Neural progenitor cell (in vitro differentiated cells): ENCODE measurements around the gene NRN1L.

Experiments
- EZH2 ChIP-seq: fragments of 200-600 bp; sonication (generic); IDR thresholded peaks from 2 replicates; pipeline ENCODE4 v1.6.1; 2017; ENCODE audit warnings: antibody characterized with exemption, mild to moderate bottlenecking, moderate library complexity
- TF ChIP-seq, protein P1 (sequence below): fragments of 200-600 bp; sonication (generic); IDR thresholded peaks from 2 replicates; pipeline ENCODE4 v1.5.1; 2017; ENCODE audit warnings: antibody characterized with exemption, mild to moderate bottlenecking

DNA sequence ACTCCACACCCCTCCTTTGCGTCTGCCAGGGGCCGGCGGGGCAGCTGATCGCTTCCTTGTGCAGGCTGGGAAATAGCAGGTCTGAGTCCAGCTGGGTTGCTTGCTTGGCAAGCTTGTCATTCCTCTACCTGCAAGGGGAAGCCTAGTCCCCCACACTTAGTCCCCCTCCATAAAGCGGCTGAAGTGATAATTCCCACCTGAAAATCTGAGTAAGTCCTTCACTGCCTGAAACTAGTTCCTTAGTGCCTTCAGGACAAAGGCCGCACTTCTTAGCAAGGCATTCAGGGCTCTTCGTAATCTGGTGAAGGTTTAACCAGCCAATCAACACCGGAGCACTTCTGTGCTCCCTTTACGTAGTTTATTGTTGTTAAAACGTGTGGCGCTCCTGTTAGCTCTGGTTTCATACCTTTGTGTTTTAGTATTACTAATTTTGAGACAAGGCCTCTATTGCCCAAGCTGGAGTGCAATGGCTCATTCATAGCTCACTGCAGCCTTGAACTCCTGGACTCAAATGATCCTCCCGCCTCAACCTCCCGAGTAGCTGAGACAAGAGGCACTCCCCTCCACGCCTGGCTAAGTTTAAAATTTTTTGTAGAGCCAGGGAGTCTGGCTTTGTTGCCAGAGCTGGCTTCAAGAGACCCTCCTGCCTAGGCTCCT lies 9.2 kb downstream of the NRN1L start:
- TF ChIP-seq, protein P1, sequence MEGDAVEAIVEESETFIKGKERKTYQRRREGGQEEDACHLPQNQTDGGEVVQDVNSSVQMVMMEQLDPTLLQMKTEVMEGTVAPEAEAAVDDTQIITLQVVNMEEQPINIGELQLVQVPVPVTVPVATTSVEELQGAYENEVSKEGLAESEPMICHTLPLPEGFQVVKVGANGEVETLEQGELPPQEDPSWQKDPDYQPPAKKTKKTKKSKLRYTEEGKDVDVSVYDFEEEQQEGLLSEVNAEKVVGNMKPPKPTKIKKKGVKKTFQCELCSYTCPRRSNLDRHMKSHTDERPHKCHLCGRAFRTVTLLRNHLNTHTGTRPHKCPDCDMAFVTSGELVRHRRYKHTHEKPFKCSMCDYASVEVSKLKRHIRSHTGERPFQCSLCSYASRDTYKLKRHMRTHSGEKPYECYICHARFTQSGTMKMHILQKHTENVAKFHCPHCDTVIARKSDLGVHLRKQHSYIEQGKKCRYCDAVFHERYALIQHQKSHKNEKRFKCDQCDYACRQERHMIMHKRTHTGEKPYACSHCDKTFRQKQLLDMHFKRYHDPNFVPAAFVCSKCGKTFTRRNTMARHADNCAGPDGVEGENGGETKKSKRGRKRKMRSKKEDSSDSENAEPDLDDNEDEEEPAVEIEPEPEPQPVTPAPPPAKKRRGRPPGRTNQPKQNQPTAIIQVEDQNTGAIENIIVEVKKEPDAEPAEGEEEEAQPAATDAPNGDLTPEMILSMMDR = no peak
- TF ChIP-seq EZH2 = no peak
